Mesenchymal stem cell (in vitro differentiated cells and primary cell): ENCODE results near the gene KNOP1.
"Not testable (repeated sequence)": the region's sequence is repeated elsewhere in the genome, so short reads cannot be mapped to it uniquely, and the experiment has no call there.

Experiments used
- DNase-seq: peaks from one replicate; pipeline ENCODE4 v3.0.0-alpha.2; 2013
- H2AFZ ChIP-seq: one replicate; pipeline ENCODE4 v1.6.1; 2013; ENCODE audit warnings: low read depth, mild to moderate bottlenecking, control low read depth, inconsistent platforms, low read length, moderate library complexity
- H2AK5ac ChIP-seq: 2 replicates; pipeline ENCODE4 v1.6.1; 2013; ENCODE audit warnings: low read length, moderate library complexity, mild to moderate bottlenecking, inconsistent platforms; ENCODE audit not compliant: severe bottlenecking
- H2BK120ac ChIP-seq: one replicate; pipeline ENCODE4 v1.6.1; 2013; ENCODE audit warnings: low read depth, mild to moderate bottlenecking, inconsistent platforms, low read length, moderate library complexity
- H2BK12ac ChIP-seq, 2 experiments: one replicate each; pipeline ENCODE4 v1.6.1; 2013; ENCODE audit warnings: inconsistent platforms in 2 of 2, low read length in 2 of 2, mild to moderate bottlenecking in 2 of 2, moderate library complexity in 2 of 2, control low read depth in 1 of 2
- H2BK15ac ChIP-seq: one replicate; pipeline ENCODE4 v1.6.1; 2013; ENCODE audit warnings: mild to moderate bottlenecking, low read depth, inconsistent platforms; ENCODE audit not compliant: poor library complexity, severe bottlenecking
- H2BK5ac ChIP-seq: 2 replicates; pipeline ENCODE4 v1.6.1; 2013; ENCODE audit warnings: low read depth, mild to moderate bottlenecking, low read length, control low read depth, inconsistent platforms; ENCODE audit not compliant: poor library complexity, severe bottlenecking
- H3K14ac ChIP-seq, 2 experiments: one replicate each; pipeline ENCODE4 v1.6.1; 2013; ENCODE audit warnings: inconsistent platforms in 2 of 2, low read length in 2 of 2, control low read depth in 1 of 2, mild to moderate bottlenecking in 1 of 2, moderate library complexity in 1 of 2
- H3K18ac ChIP-seq, 2 experiments: one replicate each; pipeline ENCODE4 v1.6.1; 2013; ENCODE audit warnings: inconsistent platforms in 2 of 2, low read length in 2 of 2, control low read depth in 1 of 2, low read depth in 1 of 2, mild to moderate bottlenecking in 1 of 2
- H3K23ac ChIP-seq, 2 experiments: one replicate each; pipeline ENCODE4 v1.6.1; 2013; ENCODE audit warnings: inconsistent platforms in 2 of 2, low read length in 2 of 2, mild to moderate bottlenecking in 2 of 2, moderate library complexity in 2 of 2, control low read depth in 1 of 2
- H3K27ac ChIP-seq: 2 replicates; pipeline ENCODE4 v1.5.1; 2013; ENCODE audit warnings: mild to moderate bottlenecking, moderate library complexity, low read length, control low read depth, inconsistent platforms; ENCODE audit not compliant: poor library complexity, severe bottlenecking
- H3K27me3 ChIP-seq, 2 experiments: 2 replicates each; pipeline versions ENCODE4 v1.6.1 to v1.7.0; 2013; ENCODE audit warnings: low read length in 2 of 2, mild to moderate bottlenecking in 2 of 2, moderate library complexity in 2 of 2, control low read depth in 1 of 2, inconsistent platforms in 1 of 2; ENCODE audit not compliant: control insufficient read depth in 1 of 2, insufficient read depth in 1 of 2
- H3K36me3 ChIP-seq, 2 experiments: 2 replicates each; pipeline versions ENCODE4 v1.6.1 to v1.7.0; 2013; ENCODE audit warnings: low read length in 2 of 2, control low read depth in 1 of 2, inconsistent platforms in 1 of 2, low read depth in 1 of 2, mild to moderate bottlenecking in 1 of 2; ENCODE audit not compliant: insufficient read depth in 2 of 2, control insufficient read depth in 1 of 2
- H3K4ac ChIP-seq, 2 experiments: one replicate each; pipeline ENCODE4 v1.6.1; 2013; ENCODE audit warnings: inconsistent platforms in 2 of 2, low read length in 2 of 2, mild to moderate bottlenecking in 2 of 2, moderate library complexity in 2 of 2, control low read depth in 1 of 2, low read depth in 1 of 2
- H3K4me1 ChIP-seq: 2 replicates; pipeline ENCODE4 v1.6.1; 2013; ENCODE audit warnings: low read depth, low read length, control low read depth; ENCODE audit not compliant: control insufficient read depth, insufficient read depth
- H3K4me2 ChIP-seq: 2 replicates; pipeline ENCODE4 v1.6.1; 2013; ENCODE audit warnings: low read length, mild to moderate bottlenecking, inconsistent platforms; ENCODE audit not compliant: poor library complexity, severe bottlenecking
- H3K4me3 ChIP-seq, 2 experiments: 2 replicates each; pipeline versions ENCODE4 v1.5.1 to v1.7.0; 2013; ENCODE audit warnings: low read length in 2 of 2, mild to moderate bottlenecking in 2 of 2, control low read depth in 1 of 2, low read depth in 1 of 2; ENCODE audit not compliant: insufficient read depth in 1 of 2
- H3K79me1 ChIP-seq: replicated peaks from 2 replicates; pipeline ENCODE4 v1.6.1; 2013; ENCODE audit warnings: mild to moderate bottlenecking, control low read depth, low read length, inconsistent platforms; ENCODE audit not compliant: poor library complexity, severe bottlenecking
- H3K9ac ChIP-seq: 2 replicates; pipeline ENCODE4 v1.7.0; 2013; ENCODE audit warnings: mild to moderate bottlenecking, low read length, moderate library complexity
- H3K9me3 ChIP-seq: 2 replicates; pipeline ENCODE4 v1.7.0; 2013; ENCODE audit warnings: mild to moderate bottlenecking, low read length; ENCODE audit not compliant: control insufficient read depth
- H4K8ac ChIP-seq: one replicate; pipeline ENCODE4 v1.6.1; 2013; ENCODE audit warnings: inconsistent platforms, mild to moderate bottlenecking, low read length, moderate library complexity
- H4K91ac ChIP-seq: one replicate; pipeline ENCODE4 v1.6.1; 2013; ENCODE audit warnings: mild to moderate bottlenecking, low read length, inconsistent platforms
- WGBS: methylation state at CpG from one replicate; pipeline ENCODE4 v1.1.7; 2013; ENCODE audit warnings: mixed read lengths; 5-methylcytosine and 5-hydroxymethylcytosine counted together

KNOP1 gene

GRCh38 chr16:19722269-19722952 is 4.4 kb upstream of the KNOP1 start:
- Histone ChIP-seq H2BK15ac (no peak overlapping the region), H4K91ac (no peak overlapping the region), H3K4me2 (no peak overlapping the region), H2BK120ac (no peak overlapping the region), H3K4ac (no peak overlapping the region), H3K4me3 (no peak overlapping the region), H3K36me3 (no peaks in the 10 kb centered on the region), H2BK12ac (no peak overlapping the region), H2AK5ac (no peak overlapping the region), H3K14ac (no peak overlapping the region), H2AFZ (no peak overlapping the region), H3K27me3 (no peaks in the 10 kb centered on the region), H3K79me1 (peaks cover 24% of the 10 kb centered on the region), H3K18ac (no peak overlapping the region), H4K8ac (no peak overlapping the region), H3K27ac (no peak overlapping the region), H3K9ac (no peak overlapping the region), H3K4me1 (peaks cover 9% of the 10 kb centered on the region), H3K23ac (no peak overlapping the region), H2BK5ac (no peak overlapping the region), H3K9me3 (no peaks in the 10 kb centered on the region)
- no peak for DNase-seq
- WGBS, result 93% methylated on average over 10 of the region's 11 CpGs

- peak; percentile 42 for DNase-seq
- peak overlapping the region; percentile 84 for H2AFZ ChIP-seq
- peak overlapping the region; percentile 94 for H3K9ac ChIP-seq
- no peak overlapping the region for H4K91ac ChIP-seq
- H3K18ac ChIP-seq, result peak overlapping the region in 1 of 2 experiments; percentile 46
- H2BK12ac ChIP-seq, result no peak overlapping the region
- peaks cover 37% of the 10 kb centered on the region for H3K79me1 ChIP-seq
- no peak overlapping the region for H3K4ac ChIP-seq
- no peak overlapping the region for H3K27ac ChIP-seq
- H2AK5ac ChIP-seq, result no peak overlapping the region
- peak overlapping the region; percentile 90 to 97 for H3K4me3 ChIP-seq
- H3K23ac ChIP-seq, result no peak overlapping the region
- H2BK15ac ChIP-seq, result peak overlapping the region; percentile 63
- peak overlapping the region; percentile 39 for H4K8ac ChIP-seq
- H3K27me3 ChIP-seq, result no peaks in the 10 kb centered on the region
- peak overlapping the region; percentile 69 for H3K4me2 ChIP-seq
- H3K14ac ChIP-seq, result no peak overlapping the region
- under 1% methylated on average over 21 of the region's 21 CpGs for WGBS
- peaks cover 15% of the 10 kb centered on the region for H3K4me1 ChIP-seq
- no peaks in the 10 kb centered on the region for H3K9me3 ChIP-seq
- peaks cover 9 to 13% of the 10 kb centered on the region in 2 experiments for H3K36me3 ChIP-seq
- H2BK5ac ChIP-seq, result no peak overlapping the region
- H2BK120ac ChIP-seq, result no peak overlapping the region
Measured at GRCh38 chr16:19718624-19718965, 568 bp upstream of the KNOP1 start.

- H3K27me3 ChIP-seq, result no peaks in the 10 kb centered on the region
- H2BK120ac ChIP-seq, result peak overlapping the region; percentile 44
- peak overlapping the region; percentile 84 for H3K4me2 ChIP-seq
- H4K91ac ChIP-seq, result no peak overlapping the region
- WGBS, result 1% methylated on average over 10 of the region's 10 CpGs
- no peak overlapping the region for H2BK12ac ChIP-seq
- peak overlapping the region in 1 of 2 experiments; percentile 88 for H3K4ac ChIP-seq
- H3K23ac ChIP-seq, result peak overlapping the region in 1 of 2 experiments; percentile 63
- H3K18ac ChIP-seq, result peak overlapping the region in 1 of 2 experiments; percentile 90
- peak overlapping the region; percentile 14 for H4K8ac ChIP-seq
- H3K4me1 ChIP-seq, result peaks cover 12% of the 10 kb centered on the region
- H2BK5ac ChIP-seq, result no peak overlapping the region
- H3K4me3 ChIP-seq, result peak overlapping the region; percentile 90 to 97
- DNase-seq, result no peak
- H2AK5ac ChIP-seq, result peak overlapping the region; percentile 58
- H2AFZ ChIP-seq, result no peak overlapping the region
- peaks cover 43% of the 10 kb centered on the region for H3K79me1 ChIP-seq
- no peaks in the 10 kb centered on the region for H3K9me3 ChIP-seq
- H3K36me3 ChIP-seq, result peaks cover 20 to 23% of the 10 kb centered on the region in 2 experiments
- H3K14ac ChIP-seq, result no peak overlapping the region
- peak overlapping the region; percentile 94 for H3K9ac ChIP-seq
- H2BK15ac ChIP-seq, result no peak overlapping the region
- peak overlapping the region; percentile 89 for H3K27ac ChIP-seq
Measured at GRCh38 chr16:19717314-19717713, 713 bp downstream of the KNOP1 start.

GRCh38 chr16:19716728-19717127 is 1.3 kb downstream of the KNOP1 start:
- H2BK5ac ChIP-seq, H3K14ac ChIP-seq, H4K8ac ChIP-seq, H3K4ac ChIP-seq, H3K18ac ChIP-seq, H4K91ac ChIP-seq, H2BK12ac ChIP-seq, H3K23ac ChIP-seq, H3K9me3 ChIP-seq, H2AK5ac ChIP-seq, H2BK120ac ChIP-seq, H3K27me3 ChIP-seq, H3K27ac ChIP-seq, H2AFZ ChIP-seq, DNase-seq, H2BK15ac ChIP-seq: not testable (repeated sequence)
- peak overlapping the region; percentile 39 to 97 for H3K4me3 ChIP-seq
- H3K4me2 ChIP-seq, result peak overlapping the region; percentile 84
- H3K4me1 ChIP-seq, result peaks cover 12% of the 10 kb centered on the region
- H3K79me1 ChIP-seq, result peaks cover 46% of the 10 kb centered on the region
- H3K9ac ChIP-seq, result peak overlapping the region; percentile 94
- peaks cover 26 to 29% of the 10 kb centered on the region in 2 experiments for H3K36me3 ChIP-seq
- WGBS, result 69% methylated on average over 8 of the region's 11 CpGs
